GM19395 (cell line): ENCODE data around the gene LBHD1.
A peak's percentile ranks its signal among the peaks of the same experiment; 100 is the strongest.
"Not testable (repeated sequence)": the region's sequence is repeated elsewhere in the genome, so short reads cannot be mapped to it uniquely, and the experiment has no call there.

Experiments used
- ATAC-seq: cut with Tn5 transposase; IDR thresholded peaks from one replicate; pipeline ENCODE4 v1.9.1; 2021; ENCODE audit warnings: mild to moderate bottlenecking, moderate library complexity; ENCODE audit not compliant: unreplicated experiment

LBHD1 gene

DNA sequence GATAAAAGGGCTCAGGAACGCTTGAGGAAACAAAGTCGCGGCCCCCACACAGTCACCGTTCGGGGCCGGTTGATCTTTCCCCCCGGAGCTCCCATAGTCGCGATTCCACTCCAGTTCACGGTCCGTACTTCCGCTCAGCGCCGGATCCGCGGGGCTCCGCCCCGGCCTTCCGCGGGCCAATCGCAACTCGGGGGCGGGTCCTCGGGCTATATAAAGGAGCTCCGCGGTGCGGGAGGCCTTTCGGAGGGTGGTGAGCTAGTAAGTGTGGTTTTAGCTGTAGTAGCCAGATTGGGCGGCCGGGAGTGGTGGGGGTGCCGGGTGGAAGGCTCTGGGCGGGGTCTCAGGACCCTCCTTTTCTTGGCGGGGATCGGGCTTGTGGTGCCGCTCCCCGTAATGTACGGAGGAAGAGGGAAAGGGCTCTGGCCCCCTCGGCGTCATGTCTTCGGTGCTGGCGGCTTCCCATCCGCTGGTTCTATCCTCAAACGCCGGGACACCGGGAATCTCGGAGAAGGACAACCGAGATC lies 6.9 kb downstream of the LBHD1 start, which contains the start of the genes C11orf98 and CSKMT:
C11orf98 (minus strand) TSS at position 136 of the 524 bp plus-strand sequence; CDS start at position 95, 41 bp downstream.
CSKMT (plus strand) TSS at position 238 of the 524 bp plus-strand sequence. CDS start 568 bp downstream, outside the sequence.
- ATAC-seq: peak; percentile 84

DNA sequence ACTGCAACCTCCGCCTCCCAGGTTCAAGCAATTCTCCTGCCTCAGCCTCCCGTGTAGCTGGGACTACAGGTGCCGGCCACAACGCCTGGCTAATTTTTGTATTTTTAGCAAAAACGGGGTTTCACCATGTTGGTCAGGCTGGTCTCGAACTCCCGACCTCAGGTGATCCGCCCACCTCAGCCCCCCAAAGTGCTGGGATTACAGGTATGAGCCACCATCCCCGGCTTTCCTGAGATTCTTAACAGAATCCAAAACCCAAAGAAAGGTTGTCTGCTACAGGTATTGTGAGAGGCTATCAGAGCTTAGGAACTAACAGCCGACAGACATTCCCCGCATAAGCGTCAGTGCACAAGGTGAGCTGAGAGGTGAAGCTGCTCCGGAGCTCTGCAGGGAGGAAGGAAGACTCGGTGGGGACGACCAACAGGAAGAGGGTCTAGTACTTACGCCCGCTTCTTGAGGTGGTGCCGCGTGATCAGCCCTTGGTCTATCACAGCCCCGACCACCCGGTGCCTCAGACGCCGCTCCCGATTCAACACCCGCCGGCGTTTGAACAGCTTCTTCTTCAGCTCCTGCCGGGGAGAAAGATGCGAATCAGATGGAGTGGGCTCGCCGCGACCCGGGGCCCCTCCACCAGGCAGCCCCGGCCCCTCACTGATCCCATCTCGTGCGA lies 7.5 kb downstream of the LBHD1 start:
- peak; percentile 53 for ATAC-seq

DNA sequence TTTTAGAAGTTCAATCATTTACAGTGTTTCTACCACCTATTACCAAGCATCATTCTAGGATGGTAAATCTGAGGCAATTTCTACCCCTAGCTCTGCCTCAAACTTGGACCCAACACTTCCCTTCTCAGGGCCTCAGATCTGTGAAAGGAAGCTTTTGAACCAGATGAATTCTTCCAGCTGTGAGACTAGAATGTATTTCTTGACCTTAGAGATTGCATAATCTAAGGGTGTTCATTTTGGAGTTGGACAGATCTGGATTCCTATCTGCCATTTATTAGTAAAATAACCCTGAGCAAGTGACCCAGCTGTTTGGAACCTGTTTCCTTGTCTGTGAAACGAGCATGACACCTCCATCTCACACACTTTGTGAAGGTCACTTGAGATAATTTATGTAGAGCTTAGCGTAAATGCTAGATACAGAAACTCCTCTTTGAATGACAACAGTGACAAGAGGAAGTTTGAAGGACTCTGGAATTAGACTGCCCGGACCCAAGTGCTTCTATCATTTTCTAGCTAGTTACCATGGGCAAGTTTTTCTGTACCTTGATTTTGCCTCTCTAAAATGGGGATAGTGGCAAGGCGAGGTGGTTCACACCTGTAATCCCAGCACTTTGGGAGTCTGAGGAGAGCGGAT lies 15.2 kb downstream of the LBHD1 start:
- ATAC-seq: no peak

DNA sequence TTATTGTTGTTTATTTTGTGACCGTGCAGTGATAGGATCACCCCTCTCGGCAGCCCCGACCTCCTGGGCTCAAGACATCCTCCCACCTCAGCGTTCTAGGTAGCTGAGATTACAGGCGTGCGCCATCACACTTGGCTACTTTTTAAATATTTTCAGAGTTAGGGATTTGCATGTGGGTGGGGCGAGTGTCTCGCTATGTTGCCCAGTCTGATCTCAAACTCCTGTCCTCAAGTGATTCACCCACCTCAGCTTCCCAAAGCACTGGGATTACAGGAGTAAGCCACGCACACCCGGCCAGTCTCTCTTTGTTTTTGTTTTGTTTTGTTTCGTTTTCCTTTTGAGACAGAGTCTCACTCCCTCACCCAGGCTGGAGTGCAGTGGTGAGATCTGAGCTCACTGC lies 17.8 kb downstream of the LBHD1 start:
- ATAC-seq: no peak

DNA sequence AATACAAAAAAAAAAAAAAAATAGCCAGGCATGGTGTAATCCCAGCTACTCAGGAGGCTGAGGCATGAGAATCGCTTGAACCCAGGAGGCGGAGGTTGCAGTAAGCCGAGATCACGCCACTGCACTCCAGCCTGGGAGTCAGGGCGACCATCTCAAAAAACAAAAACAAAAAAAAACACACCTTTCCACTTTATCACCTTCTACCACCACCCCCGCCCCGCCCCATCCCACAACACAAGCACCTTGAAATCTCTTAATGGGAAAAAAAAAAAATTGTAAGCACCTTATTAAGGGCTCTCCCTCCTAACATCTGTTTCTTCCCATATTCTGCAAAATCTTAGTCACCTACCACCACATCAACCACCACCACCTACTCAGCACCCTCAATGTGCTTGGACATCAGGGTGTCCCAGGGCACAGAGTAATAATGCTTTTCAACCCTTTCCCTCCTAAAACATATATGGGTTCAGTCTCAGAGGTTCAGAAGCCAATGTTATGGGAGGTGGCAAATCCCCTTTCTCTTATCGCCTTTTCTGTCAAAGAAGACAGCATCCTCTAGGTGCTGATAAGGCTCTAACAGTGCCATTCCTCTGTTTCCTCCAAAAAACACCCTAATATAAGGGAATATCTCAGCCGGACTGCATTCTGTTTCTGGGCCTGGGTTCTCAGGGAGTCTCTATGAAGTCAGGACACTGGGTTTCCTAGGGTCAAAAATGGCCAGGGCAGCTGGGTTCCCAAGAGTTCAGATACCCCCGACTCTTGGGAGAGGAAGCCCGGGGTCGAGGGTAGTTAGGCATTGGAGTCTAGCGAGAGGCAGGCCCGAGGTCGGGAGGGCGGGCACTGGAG lies 19.7 kb downstream of the LBHD1 start:
- peak; percentile 3 for ATAC-seq

DNA sequence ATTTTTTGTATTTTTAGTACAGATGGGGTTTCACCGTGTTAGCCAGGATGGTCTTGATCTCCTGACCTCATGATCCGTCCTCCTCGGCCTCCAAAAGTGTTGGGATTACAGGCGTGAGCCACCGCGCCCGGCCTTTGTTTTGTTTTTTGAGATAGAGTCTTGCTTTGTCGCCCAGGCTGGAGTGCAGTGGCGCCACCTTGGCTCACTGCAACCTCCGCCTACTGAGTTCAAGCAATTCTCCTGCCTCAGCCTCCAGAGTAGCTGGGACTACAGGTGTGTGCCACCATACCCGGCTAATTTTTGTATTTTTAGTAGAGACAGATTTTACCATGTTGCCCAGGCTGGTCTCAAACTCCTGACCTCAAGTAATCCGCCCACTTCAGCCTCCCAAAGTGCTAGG lies 21.8 kb downstream of the LBHD1 start:
- ATAC-seq: not testable (repeated sequence)

DNA sequence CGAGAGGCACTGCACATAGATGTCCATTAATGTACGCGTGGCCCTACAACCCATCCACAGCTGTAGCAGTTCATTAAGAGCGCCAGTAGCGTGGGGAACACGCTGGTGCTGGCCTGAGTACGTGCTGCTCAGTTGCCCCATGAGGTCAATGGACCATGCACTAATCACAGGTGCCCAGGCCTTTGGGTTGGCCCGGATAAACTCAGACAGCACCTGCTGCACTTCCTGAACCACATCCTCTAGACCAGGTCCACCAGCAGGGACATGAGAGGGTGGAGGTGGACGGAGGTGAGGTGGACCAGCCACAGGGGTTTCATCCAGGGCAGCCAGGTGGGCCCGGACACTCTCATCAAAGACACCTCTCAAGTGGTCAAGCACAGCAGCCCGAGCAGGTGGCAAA lies 22.6 kb downstream of the LBHD1 start:
- no peak for ATAC-seq

DNA sequence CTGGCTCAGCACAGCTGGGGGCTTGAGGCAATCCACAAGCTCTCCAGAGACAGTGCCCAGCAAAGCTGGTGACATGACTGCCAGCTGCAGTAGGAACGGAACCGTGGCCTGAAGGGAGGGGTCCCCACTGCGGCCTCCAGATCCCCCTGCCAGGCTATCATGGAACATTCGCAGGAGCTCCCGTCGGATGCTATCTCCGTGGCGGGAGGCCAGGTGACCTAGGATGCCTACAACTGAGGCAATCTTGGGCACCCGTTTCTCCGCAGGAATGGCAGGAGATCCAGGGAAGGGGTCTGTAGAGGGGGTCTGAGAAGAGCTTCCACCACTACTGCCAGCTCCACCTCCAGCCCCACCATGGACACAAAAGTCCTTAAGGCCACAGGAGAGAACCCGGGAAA lies 23.1 kb downstream of the LBHD1 start:
- ATAC-seq: no peak

DNA sequence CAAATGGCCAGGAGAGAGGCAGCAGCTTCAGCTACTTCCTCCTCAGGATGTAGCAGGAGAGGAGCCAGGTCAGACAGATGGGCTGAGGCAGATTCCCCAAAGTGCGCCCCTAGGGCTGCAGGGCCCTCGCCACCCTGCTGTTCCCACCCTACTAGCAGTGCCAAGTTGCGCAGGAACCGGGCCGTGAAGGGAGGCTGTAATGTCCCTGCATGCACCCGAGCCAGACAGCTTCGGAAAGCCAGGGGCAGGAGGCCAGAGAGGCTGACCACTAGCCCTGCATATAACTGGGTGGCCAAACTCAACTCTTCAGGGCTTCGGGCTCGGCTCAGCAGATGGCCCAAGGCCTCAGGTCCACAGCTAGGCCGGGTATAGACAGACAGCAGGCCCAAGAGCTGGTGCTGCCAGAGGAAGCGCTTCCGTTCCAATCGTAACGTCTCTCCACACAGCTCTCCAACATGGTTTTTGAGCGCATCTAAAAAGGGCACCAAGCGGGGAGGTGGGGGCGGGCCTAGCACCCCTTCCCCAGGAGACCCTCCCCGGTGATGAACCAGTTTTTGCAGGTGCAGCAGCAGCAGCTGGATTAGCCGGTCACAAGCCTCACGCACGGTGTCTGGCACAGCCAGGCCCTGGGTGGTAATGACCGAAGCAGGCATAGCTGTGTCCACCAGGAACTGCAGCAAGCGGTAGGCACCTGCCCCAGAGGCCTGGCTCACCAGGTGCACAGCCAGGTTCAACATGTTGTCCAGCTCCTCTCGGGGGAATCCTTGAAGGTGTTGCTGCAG lies 23.7 kb downstream of the LBHD1 start:
- ATAC-seq: no peak

DNA sequence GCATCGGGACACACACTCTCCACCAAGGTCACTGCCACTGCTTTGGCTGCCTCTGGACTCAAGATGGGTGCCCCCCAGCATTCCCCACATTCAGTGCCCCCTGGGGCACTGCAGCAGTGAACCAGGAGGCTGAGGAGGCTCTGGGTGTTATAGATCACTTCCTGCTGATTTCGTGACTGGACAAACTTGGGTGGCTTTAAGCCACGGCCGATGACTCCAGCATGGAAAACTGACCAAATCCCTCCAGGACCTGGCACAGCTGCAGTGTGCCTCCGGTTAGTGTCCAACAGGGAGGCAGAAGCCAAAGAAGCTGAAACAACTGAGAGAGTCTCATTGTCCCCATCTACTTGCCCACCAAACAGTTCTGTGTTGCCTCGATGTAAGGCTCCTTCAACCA lies 24.5 kb downstream of the LBHD1 start:
- ATAC-seq: no peak

DNA sequence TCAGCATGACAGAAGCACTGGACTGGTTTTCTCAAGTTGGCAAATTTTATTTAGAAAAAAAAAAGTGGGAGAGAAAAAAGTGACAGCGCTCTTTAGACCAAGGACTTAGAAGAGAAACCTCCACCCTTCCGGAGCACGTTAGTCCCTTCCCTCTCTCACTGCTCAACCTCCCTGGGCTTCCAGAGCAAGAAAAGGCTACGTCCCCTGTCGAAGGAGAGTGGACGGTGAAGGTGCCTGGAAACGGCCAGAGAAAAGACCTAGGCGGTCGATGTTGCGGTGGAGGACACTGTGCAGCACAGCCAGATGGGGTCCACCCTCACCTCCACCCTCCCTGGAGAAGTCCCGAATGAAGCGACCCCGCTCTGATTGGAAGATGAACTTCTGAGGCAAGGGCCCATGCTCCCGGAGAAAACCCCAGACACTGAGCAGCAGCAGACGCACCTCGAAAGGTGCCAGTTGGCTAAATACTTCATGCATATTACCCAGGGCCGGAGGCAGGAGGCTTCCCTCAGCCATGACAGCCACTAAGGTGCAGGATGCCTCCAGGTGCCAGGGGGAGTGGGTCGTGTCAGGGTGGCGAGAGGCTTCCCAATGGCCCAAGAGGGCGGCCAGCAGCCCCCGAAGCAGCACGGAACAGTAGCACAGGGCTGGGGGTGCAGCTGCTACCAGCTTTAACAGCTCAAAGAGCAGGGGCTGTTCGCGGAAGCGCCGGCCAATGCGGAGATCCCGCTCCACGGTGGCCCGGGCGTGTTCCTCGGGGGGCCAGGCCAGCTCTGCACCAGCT lies 25.1 kb downstream of the LBHD1 start:
- no peak for ATAC-seq

DNA sequence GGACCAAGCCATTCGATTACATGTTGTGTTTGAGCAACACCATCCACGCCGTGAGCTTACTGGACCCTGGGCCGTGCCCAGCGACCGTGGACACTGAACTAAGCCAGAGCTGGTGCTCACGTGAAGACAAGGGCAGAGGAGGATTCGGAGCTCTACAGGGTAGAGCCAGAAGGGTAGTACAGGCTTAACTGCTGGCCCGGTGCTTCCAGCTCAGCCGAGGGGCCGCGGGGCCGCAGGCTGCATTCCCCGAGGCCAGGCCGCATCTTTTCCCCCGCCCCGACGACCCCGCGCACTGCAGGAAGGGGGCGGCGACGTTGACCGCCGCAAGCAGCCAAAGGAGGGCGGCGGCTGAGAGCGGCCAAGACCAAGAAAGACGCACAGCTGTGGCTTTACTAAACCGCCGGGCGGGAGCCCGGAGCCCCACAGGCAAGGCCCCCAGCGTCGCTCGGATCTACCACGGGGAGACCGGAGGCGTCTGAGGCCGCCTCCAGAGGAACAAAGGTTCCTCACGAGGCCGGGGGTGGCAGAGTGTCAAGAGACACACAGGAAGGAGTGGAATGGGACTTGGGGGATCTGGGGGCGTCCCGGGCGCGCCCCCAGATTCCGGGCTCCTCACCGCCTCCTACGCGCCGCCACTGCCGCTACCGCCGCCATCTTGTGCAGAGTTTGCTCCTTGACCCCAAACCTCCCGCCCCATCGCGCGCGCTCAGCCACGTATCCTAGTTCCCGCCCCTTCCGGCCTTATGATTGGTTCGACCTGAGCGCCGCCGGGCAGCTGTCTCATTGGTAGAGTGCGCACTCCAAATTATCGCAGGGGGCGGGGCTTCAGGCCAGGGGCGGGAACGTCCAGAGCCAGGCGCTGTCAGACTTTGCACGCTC lies 25.9 kb downstream of the LBHD1 start, which contains the start of gene GANAB:
GANAB (minus strand) TSS at position 668 of the 879 bp plus-strand sequence; CDS start at position 654, 14 bp downstream.
- peak; percentile 89 for ATAC-seq

DNA sequence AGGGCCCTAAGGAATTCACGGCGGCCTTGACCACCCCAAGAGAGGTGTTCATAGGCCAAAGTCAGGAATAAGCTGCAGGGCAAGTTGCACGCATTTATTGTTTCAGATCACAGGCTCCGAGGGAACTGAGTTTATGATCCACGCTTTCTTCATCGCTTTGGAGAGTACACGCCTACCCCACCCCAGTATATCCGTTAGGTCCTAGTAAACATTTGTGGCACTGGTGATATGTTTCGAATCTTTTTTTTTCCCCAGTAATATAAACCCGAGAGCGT lies 26.5 kb downstream of the LBHD1 start:
- ATAC-seq: no peak

DNA sequence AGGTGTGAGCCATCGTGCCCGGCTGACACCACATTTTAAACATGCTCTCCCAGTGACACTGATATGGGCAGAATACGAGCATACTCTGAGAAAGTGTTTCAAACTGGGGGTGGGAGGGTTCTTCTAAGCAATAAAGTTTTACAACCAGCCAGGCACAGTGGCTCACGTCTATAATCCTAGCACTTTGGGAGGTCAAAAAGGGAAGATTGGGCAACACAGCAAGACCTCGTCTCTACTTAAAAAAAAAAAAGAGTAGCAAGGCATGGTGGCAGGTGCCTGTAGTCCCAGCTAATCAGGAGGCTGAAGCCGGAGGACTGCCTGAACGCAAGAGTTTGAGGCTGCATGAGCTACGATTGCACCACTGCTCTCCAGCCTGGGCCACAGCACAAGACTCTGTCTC lies 27.8 kb downstream of the LBHD1 start:
- no peak for ATAC-seq

DNA sequence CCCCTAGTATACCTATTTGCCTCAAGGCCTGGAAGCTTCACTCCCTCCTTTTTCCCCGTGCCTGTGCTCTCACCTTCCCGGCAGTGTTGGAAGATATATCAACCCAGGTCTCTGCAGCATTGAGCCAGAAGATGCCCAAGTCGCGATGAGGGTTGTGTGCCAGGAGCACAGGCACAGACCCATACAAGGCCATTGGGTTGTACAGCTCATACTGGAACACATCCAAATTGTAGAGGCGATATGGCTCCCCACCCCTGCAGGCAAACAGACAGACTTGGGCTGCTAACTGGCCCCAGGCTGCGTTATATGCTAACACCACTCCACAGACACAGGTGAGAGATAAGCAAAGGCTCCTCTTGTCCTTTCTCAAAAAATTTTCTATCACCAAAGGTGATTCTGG lies 39.6 kb downstream of the LBHD1 start:
- no peak for ATAC-seq

DNA sequence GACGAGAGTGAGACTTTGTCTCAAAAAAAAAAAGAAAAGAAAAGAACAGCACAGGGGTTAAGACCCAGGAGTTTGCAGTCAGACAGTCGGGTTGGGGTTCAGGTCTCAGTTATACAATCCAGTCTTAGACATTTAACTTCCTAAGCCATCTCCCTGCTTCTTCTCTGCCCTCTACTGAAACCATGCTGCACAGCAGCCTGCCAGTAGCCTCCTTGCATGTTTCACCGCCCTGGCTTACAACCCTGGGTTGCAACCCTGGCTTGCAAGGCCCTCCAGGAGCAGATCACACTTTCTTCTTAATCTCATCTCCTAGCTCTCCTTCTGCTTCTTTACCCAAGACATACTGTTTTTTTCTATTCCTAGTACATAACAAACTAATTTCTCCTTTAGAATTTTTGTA lies 44.4 kb downstream of the LBHD1 start:
- no peak for ATAC-seq

DNA sequence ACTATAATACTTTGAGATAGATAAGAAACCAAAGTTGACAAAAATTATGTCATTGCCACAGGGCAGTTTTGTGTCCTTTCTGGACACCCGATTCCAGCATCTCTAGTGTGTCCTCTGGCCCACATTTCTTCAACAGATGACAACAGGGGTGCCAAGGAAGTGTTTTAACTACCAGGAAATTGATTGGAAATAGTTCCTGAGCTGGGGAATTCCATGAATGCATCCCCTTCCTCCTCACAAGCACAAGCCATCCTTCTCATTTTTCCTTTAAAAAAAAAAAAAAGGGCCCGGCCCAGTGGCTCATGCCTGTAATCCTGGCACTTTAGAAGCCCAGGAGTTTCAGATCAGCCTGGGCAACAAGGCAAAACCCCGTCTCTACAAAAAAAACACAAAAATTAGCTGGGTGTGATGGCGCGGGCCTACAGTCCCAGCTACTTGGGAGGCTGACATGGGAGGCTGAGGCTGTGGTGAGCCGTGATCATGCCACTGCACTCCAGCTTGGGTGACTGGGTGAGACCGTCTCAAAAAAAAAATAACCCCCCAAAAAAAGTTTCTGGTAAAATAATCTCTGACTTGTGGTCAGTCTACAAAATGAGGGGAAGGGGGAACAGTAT lies 49.5 kb downstream of the LBHD1 start:
- no peak for ATAC-seq
